GM12892 (cell line): ENCODE data around the gene STEAP3.

Experiments
- DNase-seq: peaks from one replicate; pipeline ENCODE4 v3.0.0; 2011; ENCODE audit not compliant: insufficient read length
- FAIRE-seq: peaks from 2 replicates; lab custom pipeline; 2011; peaks lifted over from hg19 to GRCh38; lab: Jason Lieb, UNC
- POLR2A ChIP-seq: IDR thresholded peaks from 2 replicates; pipeline ENCODE4 v1.6.1; 2011; ENCODE audit warnings: low read depth, low read length, control low read depth
- POLR2AphosphoS5 ChIP-seq: IDR thresholded peaks from 2 replicates; pipeline ENCODE4 v1.6.1; 2011; ENCODE audit warnings: low read depth, low read length, control low read depth
- TAF1 ChIP-seq: IDR thresholded peaks from 2 replicates; pipeline ENCODE4 v1.6.1; 2011; ENCODE audit warnings: low read depth, mild to moderate bottlenecking, control low read depth, low read length, borderline replicate concordance

The STEAP3 gene

DNA sequence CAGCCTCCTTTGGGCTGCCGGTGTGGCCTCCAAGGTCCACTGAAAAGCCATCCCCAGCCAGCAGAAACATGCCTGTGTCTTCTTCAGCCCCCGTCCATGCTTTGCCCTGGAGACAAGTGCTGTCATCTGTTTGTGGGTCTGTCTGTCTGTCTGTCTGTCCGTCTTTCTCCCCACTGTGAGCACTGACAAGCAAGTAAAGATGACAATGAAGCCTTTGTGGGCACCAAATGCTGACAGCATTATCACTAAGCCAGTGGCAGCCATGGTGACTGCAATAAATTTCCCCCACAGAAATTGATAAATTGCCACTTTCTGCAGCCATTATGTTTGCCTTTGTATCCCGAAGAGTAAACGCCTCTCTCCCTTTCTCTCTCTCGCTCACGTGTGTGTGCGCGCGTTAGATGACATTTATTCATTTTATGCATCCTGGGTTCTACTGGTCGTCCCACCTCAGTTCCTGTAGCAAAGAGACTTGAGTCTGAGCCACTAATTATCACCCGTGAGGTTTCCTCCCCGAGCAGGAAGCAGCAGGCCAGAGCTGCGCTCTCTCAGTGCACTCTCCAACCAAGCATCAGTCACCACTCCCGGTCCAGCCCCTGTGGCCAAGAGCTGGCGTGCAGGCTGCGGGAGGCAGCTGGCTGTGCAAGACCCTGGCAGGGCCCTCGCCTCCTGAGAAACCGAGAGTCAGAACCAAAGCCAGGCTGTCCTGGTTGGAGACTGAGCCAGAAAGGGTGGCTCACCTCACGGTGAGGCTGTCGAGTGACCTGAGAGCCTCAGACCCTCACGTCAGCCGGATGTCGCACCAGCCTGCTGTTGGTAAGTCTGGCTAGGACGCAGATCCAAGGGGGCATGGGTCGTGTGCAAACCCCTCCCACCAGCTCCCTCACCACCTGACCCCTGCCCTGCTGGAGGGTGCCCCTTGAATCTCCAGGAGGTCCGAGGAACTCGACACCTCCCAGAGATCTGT, 6.9 kb downstream of the STEAP3 start:
- TF ChIP-seq TAF1 (no peak), POLR2AphosphoS5 (no peak), POLR2A (no peak)
- DNase-seq (no peak), FAIRE-seq (no peak)

- FAIRE-seq: no peak
- TF ChIP-seq TAF1 (no peak), POLR2AphosphoS5 (no peak), POLR2A (no peak)
- no peak for DNase-seq
Observed at GRCh38 chr2:119231975-119232665, 8.5 kb downstream of the STEAP3 start.

- TF ChIP-seq POLR2A (no peak), POLR2AphosphoS5 (no peak), TAF1 (no peak)
- DNase-seq (no peak), FAIRE-seq (peak; percentile 80)
Observed at GRCh38 chr2:119232666-119232993, 9.0 kb downstream of the STEAP3 start.

- DNase-seq (no peak), FAIRE-seq (peak; percentile 9)
- TF ChIP-seq POLR2AphosphoS5 (no peak), POLR2A (no peak), TAF1 (no peak)
Observed at GRCh38 chr2:119233326-119234020, 9.8 kb downstream of the STEAP3 start.

GRCh38 chr2:119234021-119235019, 10.7 kb downstream of the STEAP3 start:
- FAIRE-seq (no peak), DNase-seq (no peak)
- no peak for TF ChIP-seq POLR2A
- TF ChIP-seq POLR2AphosphoS5: no peak
- TF ChIP-seq TAF1: no peak

GRCh38 chr2:119236796-119237195, 13.2 kb downstream of the STEAP3 start:
- TF ChIP-seq POLR2A: no peak
- no peak for TF ChIP-seq TAF1
- TF ChIP-seq POLR2AphosphoS5: no peak
- no peak for FAIRE-seq
- DNase-seq: no peak

- TF ChIP-seq POLR2AphosphoS5: no peak
- TF ChIP-seq TAF1: no peak
- FAIRE-seq (no peak), DNase-seq (no peak)
Observed at GRCh38 chr2:119240311-119241204, 16.9 kb downstream of the STEAP3 start.

DNA sequence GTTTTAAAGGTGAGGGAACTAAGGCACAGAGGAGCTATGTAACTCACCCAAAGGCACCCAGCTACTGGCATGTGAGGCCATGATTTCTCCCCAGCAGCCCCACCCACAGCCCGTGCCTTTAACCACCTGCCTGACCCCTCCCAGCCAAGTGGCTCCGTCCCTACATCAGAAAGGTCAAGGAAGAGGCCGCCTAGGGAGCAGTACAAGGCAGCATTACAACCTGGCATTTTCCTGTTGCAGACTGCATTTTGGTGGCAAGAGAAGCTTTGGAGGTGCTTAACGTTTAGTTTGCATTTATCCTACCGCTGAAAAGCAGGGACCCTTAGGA, 17.5 kb downstream of the STEAP3 start:
- no peak for FAIRE-seq
- TF ChIP-seq POLR2A (no peak), POLR2AphosphoS5 (no peak), TAF1 (no peak)
- no peak for DNase-seq

DNA sequence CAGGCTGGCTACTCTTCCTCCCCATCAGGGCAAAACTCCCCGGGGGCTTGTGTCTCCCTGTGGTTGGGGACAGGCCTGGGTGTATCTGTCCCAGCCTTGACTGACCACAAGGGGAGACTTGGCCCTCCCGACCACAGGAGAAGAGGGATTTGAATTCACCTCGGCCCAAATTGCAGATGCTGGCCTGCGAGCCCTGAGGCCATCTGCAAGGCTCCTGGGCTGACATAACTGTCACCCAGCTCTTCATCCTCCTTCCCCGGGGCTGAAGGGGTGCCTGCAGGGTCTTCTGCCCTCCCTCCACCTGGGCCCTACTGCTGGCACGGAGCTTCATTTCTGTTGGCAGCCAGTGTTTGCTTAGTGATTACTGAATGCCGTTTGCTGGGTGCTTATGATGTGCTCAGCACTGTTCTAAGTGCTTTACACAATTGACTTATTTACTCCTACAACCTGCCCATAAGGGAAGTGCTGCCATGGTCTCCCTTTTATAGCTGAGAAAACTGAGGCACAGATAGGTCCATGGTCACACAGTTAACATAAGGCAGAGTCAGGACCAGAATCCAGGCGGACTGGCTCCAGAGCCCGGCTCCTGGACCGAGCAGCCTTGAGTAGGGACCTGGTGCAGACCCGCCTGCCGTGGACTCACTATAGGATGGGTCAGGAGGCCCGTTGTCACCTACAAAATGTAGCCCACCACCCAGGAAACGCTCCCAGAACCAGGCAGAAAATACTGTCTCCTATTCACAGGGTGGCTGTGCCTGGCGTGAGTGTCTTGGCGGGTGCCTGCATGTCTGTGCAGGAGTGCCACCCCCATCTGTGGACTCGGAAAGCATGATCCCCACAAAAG, 18.9 kb downstream of the STEAP3 start:
- DNase-seq (no peak), FAIRE-seq (no peak)
- TF ChIP-seq POLR2AphosphoS5 (no peak), TAF1 (no peak), POLR2A (no peak)
